HG02763 (cell line): ENCODE results near the gene NT5DC1.

Experiments
- ATAC-seq: cut with Tn5 transposase; IDR thresholded peaks from one replicate; pipeline ENCODE4 v1.9.1; 2021; ENCODE audit warnings: mild to moderate bottlenecking, moderate library complexity; ENCODE audit not compliant: unreplicated experiment

Gene NT5DC1

GRCh38 chr6:116229287-116229913 lies 128.7 kb downstream of the NT5DC1 start:
- ATAC-seq: no peak

GRCh38 chr6:116234689-116235088 lies 134.0 kb downstream of the NT5DC1 start:
- ATAC-seq: no peak

- ATAC-seq: no peak
Measured at GRCh38 chr6:116238083-116238482, 137.4 kb downstream of the NT5DC1 start.

GRCh38 chr6:116239256-116239655 lies 138.6 kb downstream of the NT5DC1 start:
- no peak for ATAC-seq

GRCh38 chr6:116239856-116240255 lies 139.2 kb downstream of the NT5DC1 start:
- ATAC-seq: no peak

- no peak for ATAC-seq
Measured at GRCh38 chr6:116244284-116244683, 143.6 kb downstream of the NT5DC1 start.

GRCh38 chr6:116246089-116246488 lies 145.4 kb downstream of the NT5DC1 start:
- no peak for ATAC-seq

GRCh38 chr6:116247285-116247684 lies 146.6 kb downstream of the NT5DC1 start:
- no peak for ATAC-seq

GRCh38 chr6:116248577-116248976 lies 147.9 kb downstream of the NT5DC1 start:
- ATAC-seq: no peak

GRCh38 chr6:116251568-116252384 lies 151.1 kb downstream of the NT5DC1 start:
- ATAC-seq: no peak

GRCh38 chr6:116253188-116253504 lies 152.5 kb downstream of the NT5DC1 start:
- ATAC-seq: no peak

GRCh38 chr6:116253505-116254296 lies 153.0 kb downstream of the NT5DC1 start, which contains the start of gene TSPYL4:
TSS of gene TSPYL4 (minus strand) at chr6:116254075. CDS start at chr6:116254008, 67 bp downstream.
- peak; percentile 100 for ATAC-seq

- ATAC-seq: peak; percentile 26
Measured at GRCh38 chr6:116254297-116255056, 153.8 kb downstream of the NT5DC1 start.

GRCh38 chr6:116255246-116255800 lies 154.7 kb downstream of the NT5DC1 start:
- ATAC-seq: no peak

GRCh38 chr6:116256694-116257093 lies 156.0 kb downstream of the NT5DC1 start:
- no peak for ATAC-seq

GRCh38 chr6:116258520-116258919 lies 157.9 kb downstream of the NT5DC1 start:
- no peak for ATAC-seq

- no peak for ATAC-seq
Measured at GRCh38 chr6:116263353-116263752, 162.7 kb downstream of the NT5DC1 start.

- ATAC-seq: no peak
Measured at GRCh38 chr6:116265041-116265829, 164.6 kb downstream of the NT5DC1 start.

GRCh38 chr6:116266803-116267202 lies 166.2 kb downstream of the NT5DC1 start:
- ATAC-seq: no peak
